VCaP (cell line): ENCODE measurements around the gene CBLB.

ENCODE experiments used
- H3K27ac ChIP-seq: fragments of 450-650 bp; 2 replicates; pipeline ENCODE4 v1.5.1; 2017
- TF ChIP-seq, protein P1 (sequence below): fragments of 450-650 bp; conservative IDR thresholded peaks from 2 replicates; pipeline ENCODE4 v1.5.1; 2017; ENCODE audit warnings: mild to moderate bottlenecking, moderate library complexity

CBLB gene

DNA sequence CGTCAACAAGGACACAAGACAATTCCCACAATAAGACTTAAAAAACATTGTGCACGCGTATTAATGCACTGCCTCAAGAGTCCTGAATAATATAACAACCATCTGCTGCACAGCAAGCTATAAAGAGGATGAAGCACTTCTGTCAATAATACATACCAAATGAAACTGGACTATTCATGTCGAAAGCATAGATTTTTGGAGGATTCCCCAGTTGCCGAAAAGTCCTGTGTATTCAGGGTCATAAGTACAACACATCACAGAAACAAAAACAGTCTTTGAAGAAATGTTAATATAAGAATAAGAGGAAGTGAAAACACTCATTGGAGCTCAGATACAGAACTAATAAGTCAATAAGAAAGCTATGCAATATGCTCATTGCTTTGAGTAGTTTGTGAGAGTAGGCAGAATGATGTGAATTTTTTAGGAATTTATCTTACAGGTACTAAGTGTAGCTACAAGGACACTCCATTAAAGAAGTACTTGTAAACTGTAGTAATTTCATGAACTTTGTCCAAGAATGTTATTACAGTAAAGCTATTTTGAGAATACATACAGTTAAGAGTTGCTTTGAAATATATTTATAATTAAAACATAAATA, 31.6 kb downstream of the CBLB start:
- TF ChIP-seq, protein P1, sequence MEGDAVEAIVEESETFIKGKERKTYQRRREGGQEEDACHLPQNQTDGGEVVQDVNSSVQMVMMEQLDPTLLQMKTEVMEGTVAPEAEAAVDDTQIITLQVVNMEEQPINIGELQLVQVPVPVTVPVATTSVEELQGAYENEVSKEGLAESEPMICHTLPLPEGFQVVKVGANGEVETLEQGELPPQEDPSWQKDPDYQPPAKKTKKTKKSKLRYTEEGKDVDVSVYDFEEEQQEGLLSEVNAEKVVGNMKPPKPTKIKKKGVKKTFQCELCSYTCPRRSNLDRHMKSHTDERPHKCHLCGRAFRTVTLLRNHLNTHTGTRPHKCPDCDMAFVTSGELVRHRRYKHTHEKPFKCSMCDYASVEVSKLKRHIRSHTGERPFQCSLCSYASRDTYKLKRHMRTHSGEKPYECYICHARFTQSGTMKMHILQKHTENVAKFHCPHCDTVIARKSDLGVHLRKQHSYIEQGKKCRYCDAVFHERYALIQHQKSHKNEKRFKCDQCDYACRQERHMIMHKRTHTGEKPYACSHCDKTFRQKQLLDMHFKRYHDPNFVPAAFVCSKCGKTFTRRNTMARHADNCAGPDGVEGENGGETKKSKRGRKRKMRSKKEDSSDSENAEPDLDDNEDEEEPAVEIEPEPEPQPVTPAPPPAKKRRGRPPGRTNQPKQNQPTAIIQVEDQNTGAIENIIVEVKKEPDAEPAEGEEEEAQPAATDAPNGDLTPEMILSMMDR = no peak

GRCh38 chr3:105836533-105836932, 32.3 kb downstream of the CBLB start:
- H3K27ac ChIP-seq = no peak overlapping the region
- TF ChIP-seq, protein P1 = no peak

More for the DNA sequence above, 31.6 kb downstream of the CBLB start:
- no peak overlapping the region for H3K27ac ChIP-seq

DNA sequence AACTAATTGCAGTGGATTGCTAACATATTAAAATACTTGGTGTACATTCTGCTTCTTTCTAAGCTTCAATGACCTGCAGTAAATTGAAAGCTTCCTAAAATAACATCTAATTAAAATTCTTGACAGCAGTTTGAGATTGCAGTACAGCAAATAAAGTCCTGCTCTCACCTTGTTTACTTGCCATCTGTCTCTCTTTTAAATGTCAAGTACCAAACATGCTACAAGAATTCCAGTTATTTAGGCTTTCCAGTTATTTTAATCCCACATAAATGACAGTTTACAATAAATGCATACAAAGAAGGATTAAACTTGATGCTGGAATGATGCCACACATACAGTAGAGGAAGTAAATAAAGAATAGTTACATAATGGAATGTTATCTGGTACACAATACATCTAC, 33.2 kb downstream of the CBLB start:
- H3K27ac ChIP-seq = no peak overlapping the region
- TF ChIP-seq, protein P1 = no peak

DNA sequence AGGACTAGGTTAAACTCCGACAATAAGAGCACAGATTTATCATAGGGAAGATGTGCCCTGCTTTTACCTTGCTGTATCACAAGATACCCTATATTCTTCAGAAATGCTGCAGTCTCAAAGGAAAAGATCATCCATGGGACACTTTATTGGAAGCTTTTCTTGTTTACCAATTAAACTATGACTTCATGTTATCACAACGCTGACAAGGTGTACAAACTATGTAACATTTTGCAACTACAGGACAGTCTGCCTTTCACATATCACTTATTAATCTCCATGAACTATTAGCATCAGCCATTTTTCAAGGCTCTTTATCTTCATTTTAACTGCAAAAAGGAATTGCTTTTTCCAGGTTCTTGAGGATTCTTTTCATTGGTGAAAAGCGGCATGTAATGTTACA, 34.0 kb downstream of the CBLB start:
- TF ChIP-seq, protein P1 = no peak
- H3K27ac ChIP-seq = no peak overlapping the region

DNA sequence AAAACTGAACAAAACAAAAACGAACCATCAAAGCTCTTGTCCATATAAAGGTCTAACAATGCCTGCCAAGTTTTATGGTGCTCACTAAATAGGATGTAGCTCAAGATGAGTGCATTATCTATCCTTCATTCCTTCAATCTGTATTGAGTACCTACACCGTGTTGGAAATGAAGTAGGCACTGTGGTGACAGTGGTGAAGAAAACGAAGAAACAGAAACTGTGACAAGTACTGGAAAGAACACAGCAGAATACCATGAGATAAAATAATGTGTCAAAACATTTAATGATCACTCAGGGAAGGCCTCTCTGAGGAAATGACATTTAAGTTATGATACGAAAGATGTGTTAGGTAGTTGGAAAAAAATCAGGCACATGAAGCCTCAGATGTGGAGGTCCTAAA, 36.2 kb downstream of the CBLB start:
- TF ChIP-seq, protein P1 = no peak
- no peak overlapping the region for H3K27ac ChIP-seq

DNA sequence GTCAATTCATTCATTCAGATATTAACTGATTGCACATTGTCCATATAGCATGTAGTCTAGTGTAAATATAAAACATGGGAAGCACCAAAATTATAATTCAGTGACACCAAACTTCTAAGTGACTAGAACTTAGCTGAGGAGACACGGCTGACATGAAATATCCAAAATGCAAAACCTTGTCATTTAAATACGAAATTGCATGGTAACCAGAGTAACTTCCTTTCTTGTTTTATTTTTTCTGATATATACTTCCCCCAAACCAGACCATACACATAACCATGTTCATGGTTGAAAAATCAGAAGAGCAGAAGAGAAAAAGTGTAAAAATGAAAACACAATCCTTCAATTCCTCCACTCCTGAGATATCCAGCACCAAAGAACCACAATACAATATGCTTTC, 38.0 kb downstream of the CBLB start:
- TF ChIP-seq, protein P1 = no peak
- H3K27ac ChIP-seq = no peak overlapping the region

DNA sequence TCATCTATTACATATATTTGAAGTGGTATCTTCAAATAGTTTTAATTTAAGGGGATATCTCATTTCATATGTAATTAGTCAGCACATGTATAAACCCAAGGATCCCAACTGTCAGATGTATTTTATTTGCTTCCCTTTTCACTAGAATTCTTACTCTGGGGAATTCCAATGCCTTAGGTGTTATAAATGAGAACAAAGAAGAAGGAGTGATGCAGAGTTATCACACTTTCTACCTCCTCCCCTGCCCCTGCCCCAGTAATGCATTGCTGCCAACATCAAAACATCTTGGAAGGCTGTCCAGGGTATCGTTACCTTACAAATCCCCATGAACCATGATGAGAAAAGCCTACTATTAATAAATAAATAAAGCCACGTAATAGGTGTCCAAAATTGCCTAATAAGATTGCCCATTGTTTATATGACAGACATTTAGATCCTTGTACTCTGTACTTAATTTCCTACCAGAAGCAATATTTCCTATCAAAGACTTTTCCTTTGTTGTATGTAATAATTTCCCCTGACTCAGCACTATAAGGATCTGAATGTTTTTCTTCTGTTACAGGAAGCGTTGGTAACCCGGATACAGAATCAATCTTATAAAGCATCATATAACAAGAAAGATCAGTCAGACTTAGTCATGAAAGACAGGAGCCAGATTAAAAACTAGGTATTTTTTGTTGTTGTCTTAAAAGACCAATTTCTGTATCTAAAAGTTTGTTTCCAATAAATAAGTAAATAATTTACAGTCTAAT, 38.8 kb downstream of the CBLB start:
- H3K27ac ChIP-seq = no peak overlapping the region
- TF ChIP-seq, protein P1 = no peak
